GM21576 (cell line): ENCODE results near the gene PROM2.

Experiments used
- ATAC-seq: cut with Tn5 transposase; IDR thresholded peaks from one replicate; pipeline ENCODE4 v1.9.1; 2021; ENCODE audit warnings: mild to moderate bottlenecking, moderate library complexity; ENCODE audit not compliant: unreplicated experiment

Gene PROM2

GRCh38 chr2:95305380-95306061, 31.3 kb downstream of the PROM2 start:
- no peak for ATAC-seq

GRCh38 chr2:95306336-95306895, 32.2 kb downstream of the PROM2 start:
- no peak for ATAC-seq

GRCh38 chr2:95307036-95307435, 32.8 kb downstream of the PROM2 start:
- ATAC-seq, result no peak

GRCh38 chr2:95307878-95308277, 33.6 kb downstream of the PROM2 start:
- no peak for ATAC-seq

- no peak for ATAC-seq
Observed at GRCh38 chr2:95308426-95308990, 34.3 kb downstream of the PROM2 start.

GRCh38 chr2:95309599-95309998, 35.4 kb downstream of the PROM2 start:
- no peak for ATAC-seq

GRCh38 chr2:95310216-95310615, 36.0 kb downstream of the PROM2 start:
- ATAC-seq, result no peak

GRCh38 chr2:95310651-95311050, 36.4 kb downstream of the PROM2 start:
- no peak for ATAC-seq

GRCh38 chr2:95311815-95312542, 37.7 kb downstream of the PROM2 start:
- no peak for ATAC-seq

- ATAC-seq, result no peak
Observed at GRCh38 chr2:95312543-95313201, 38.4 kb downstream of the PROM2 start.

- no peak for ATAC-seq
Observed at GRCh38 chr2:95313296-95314131, 39.3 kb downstream of the PROM2 start.

GRCh38 chr2:95314598-95314963, 40.3 kb downstream of the PROM2 start:
- ATAC-seq, result no peak

- ATAC-seq, result no peak
Observed at GRCh38 chr2:95314964-95315611, 40.8 kb downstream of the PROM2 start.

GRCh38 chr2:95315801-95316411, 41.7 kb downstream of the PROM2 start:
- no peak for ATAC-seq

- ATAC-seq, result no peak
Observed at GRCh38 chr2:95316466-95317122, 42.3 kb downstream of the PROM2 start.

- no peak for ATAC-seq
Observed at GRCh38 chr2:95317123-95317500, 42.9 kb downstream of the PROM2 start.

- no peak for ATAC-seq
Observed at GRCh38 chr2:95317665-95318425, 43.6 kb downstream of the PROM2 start.

GRCh38 chr2:95318431-95319220, 44.4 kb downstream of the PROM2 start:
- ATAC-seq, result no peak
